Hematopoietic multipotent progenitor cell treated with erythropoietin and hydrocortisone succinate and interleukin-3 and kit ligand, for 17 days (in vitro differentiated cells): ENCODE results near the gene GTPBP4.
"Not testable (repeated sequence)": the region's sequence is repeated elsewhere in the genome, so short reads cannot be mapped to it uniquely, and the experiment has no call there.

Experiments used
- DNase-seq: peaks from one replicate; pipeline ENCODE4 v3.0.0-alpha.2; 2015; ENCODE audit warnings: low spot score

GTPBP4 gene

GRCh38 chr10:1025683-1026082 is 37.4 kb downstream of the GTPBP4 start, which contains the start of gene IDI2:
TSS of gene IDI2 (minus strand) at chr10:1025859. CDS start at chr10:1024723, 1,136 bp downstream.
- no peak for DNase-seq

GRCh38 chr10:1026578-1026977 is 38.3 kb downstream of the GTPBP4 start:
- DNase-seq, result no peak

- DNase-seq, result no peak
These were observed 41.6 kb downstream of the GTPBP4 start for GRCh38 chr10:1029838-1030237.

DNA sequence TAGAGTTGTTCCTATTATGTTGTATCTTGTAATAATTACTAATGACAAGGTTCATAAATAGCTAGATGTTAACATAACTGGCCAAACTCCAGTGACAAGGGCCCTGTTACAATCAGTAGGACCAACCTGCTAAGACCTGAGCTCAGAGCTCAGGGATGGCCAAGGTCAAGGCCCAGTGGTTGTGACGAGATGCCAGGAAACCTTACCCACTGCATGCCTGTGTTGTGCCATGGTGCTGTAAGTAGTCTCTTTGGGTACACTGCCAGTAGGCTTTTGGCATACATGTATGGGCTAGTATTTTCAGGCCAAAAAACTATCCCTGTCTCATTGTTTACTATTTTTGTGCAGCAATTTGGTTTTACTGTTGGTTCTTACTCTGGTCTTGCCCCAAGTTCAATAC is 45.4 kb downstream of the GTPBP4 start:
- no peak for DNase-seq

GRCh38 chr10:1034758-1035157 is 46.5 kb downstream of the GTPBP4 start:
- DNase-seq, result no peak

DNA sequence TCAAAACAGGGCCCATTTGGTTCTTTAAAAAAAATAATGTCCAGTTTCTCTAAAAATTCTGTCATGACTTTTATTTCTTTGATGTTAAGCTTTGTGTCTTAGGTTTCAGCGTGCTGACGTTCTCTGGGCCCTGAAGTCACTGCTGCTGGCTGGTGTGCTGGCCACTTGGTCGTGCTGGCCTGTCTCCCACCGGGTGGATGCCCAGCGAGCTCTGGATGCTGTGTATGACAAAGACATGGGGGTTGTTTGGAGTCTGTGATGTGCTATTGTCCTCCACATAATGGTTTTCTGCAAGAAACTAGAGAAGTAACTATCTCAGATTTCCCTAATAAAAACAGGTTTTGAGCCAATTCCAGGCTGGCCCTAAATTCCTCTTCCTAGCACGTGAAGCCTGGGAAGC is 47.0 kb downstream of the GTPBP4 start:
- no peak for DNase-seq

- DNase-seq, result no peak
These were observed 48.1 kb downstream of the GTPBP4 start for GRCh38 chr10:1036341-1036791.

DNA sequence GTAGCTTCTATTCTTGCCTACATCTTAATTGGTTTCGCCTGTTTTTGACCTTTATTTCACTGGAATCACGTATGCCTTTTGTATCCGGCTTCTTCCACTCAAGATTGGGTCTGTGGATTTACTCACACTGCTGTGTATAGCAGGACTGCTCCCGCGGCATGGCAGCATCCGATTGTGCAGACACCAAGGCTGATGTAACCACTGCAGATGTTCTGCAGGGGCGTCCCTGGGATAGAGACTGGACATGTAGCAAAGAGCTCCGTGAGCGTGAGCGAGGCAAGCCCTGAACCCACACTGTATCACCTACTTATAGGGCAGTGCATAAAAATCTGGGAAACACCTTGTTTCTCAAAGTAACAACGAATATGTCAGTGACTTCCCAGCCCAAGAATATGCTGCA is 48.9 kb downstream of the GTPBP4 start:
- DNase-seq, result no peak

- not testable (repeated sequence) for DNase-seq
These were observed 50.5 kb downstream of the GTPBP4 start for GRCh38 chr10:1038769-1039168.

DNA sequence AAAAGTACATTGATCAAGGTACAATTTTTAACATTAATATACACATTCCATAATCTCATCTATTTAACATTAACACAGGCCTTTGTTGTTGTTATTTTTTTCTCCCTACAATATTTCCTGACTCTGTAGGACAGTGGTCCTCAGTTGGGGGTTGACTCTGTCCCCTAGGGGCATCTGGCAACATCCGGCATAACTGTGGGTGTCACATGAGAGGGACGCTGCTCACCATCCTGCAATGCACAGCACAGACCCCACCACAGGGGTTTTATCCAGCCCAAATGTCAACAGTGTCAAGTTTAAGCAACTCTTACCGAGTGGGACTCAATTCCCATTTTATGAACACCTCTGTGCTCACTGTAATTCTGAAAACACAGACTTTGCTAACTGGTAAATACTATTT is 51.9 kb downstream of the GTPBP4 start:
- no peak for DNase-seq

DNA sequence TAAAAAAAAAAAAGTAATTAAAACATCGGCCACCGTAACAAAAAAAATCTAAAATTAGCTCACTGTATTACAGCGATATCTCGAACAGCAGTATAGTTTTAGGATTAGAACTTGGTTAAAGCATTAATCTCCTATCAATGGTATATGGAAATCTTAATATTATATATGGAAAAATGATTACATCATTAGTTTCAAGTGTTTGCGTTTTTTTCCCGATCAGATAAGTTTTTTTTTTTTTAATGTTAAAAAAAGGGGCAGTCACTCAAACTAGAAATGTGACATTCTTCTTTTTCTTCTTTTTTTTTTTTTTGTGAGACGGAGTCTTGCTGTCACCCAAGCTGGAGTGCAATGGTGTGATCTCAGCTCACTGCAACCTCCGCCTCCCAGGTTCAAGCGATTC is 53.3 kb downstream of the GTPBP4 start:
- DNase-seq, result no peak

DNA sequence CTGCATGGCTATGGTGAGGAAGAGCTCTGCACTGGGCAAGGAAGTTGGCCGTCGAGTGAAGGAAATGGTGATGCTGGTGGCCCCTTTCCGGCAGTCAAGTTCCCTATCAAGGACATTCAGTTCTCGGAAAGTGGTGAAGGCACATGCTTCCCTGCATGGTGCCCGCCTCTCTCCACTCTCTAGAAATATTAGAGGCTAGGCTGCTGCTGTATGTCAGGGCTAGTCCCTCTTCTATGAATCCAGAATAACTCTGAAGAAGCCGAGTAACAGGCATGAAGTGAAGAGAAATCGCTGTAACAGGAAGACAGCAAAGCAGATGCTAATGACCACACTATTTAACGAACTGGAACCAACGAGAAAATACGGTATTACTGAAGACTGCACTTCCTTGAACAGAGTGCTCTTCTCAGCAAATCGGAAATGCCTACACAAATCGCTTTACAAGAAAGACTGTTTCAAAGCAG is 55.3 kb downstream of the GTPBP4 start:
- no peak for DNase-seq

GRCh38 chr10:1044146-1044545 is 55.9 kb downstream of the GTPBP4 start:
- DNase-seq, result no peak

GRCh38 chr10:1044964-1045363 is 56.7 kb downstream of the GTPBP4 start:
- DNase-seq, result no peak

DNA sequence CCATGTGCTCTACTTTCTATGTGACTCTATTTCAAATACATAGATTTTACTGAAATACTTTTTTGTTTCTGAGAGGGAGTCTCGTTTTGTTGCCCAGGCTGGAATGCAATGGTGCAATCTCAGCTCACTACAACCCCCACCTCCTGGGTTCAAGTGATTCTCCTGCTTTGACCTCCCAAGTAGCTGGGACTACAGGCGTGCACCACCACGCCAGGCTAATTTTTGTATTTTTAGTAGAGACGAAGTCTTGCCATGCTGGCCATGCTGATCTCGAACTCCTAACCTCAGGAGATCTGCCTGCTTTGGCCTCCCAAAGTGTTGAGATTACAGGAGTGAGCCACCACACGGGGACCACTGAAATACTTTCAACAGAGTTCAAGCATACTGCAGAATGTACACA is 57.2 kb downstream of the GTPBP4 start:
- DNase-seq, result no peak

DNA sequence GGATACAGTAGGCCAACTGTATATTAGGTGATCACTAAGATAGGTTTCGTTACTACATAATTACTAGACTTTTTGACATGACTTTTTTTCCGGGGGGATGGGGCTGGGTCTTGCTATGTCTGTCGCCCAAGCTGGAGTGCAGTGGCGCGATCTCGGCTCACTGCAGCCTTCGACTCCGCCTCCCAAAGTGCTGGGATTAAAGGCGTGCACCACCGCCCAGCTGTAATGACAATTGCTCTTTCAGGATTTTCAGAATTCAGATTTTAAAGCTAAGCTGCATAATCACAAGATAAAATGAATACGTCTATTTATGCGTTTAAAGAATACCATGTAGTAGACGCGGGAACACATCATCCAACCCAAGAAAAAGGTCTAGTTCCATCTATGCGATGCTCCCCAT is 59.7 kb downstream of the GTPBP4 start:
- no peak for DNase-seq

DNA sequence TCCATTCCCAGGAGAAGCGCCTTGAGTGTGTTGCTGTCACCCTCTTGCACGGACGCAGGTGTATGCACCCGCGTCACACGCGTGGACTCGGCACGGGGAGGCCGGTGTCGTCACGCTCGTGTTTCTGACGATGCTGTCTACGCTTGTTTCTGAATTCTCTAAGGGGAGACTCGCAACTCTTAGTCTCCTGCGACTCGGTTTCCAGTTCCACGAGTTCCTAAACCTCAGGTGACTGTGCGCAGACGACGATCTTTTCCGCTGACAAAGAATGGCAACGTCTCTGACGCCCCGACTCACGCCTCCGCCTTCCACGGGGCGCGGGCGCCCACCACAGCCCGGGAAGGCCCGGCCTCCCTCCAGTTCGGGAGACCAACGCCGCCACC is 60.1 kb downstream of the GTPBP4 start:
- no peak for DNase-seq

GRCh38 chr10:1048732-1049424 is 60.6 kb downstream of the GTPBP4 start, which contains the start of gene IDI1:
TSS of gene IDI1 (minus strand) at chr10:1049119. CDS start at chr10:1049003, 116 bp downstream.
- peak; percentile 96 for DNase-seq

- DNase-seq, result no peak
These were observed 61.3 kb downstream of the GTPBP4 start for GRCh38 chr10:1049425-1049958.

GRCh38 chr10:1050145-1050544 is 61.9 kb downstream of the GTPBP4 start:
- peak; percentile 73 for DNase-seq

- no peak for DNase-seq
These were observed 62.3 kb downstream of the GTPBP4 start for GRCh38 chr10:1050554-1050953.

- no peak for DNase-seq
These were observed 66.5 kb downstream of the GTPBP4 start for GRCh38 chr10:1054684-1055083.

GRCh38 chr10:1056326-1057105 is 68.3 kb downstream of the GTPBP4 start, which contains the start of gene WDR37:
TSS of gene WDR37 (plus strand) at chr10:1056385. CDS start at chr10:1072156, 15,771 bp downstream.
- peak; percentile 88 for DNase-seq
